Central memory CD8-positive, alpha-beta T cell (primary cell): ENCODE results near the gene MALSU1.

Source experiments
- ATAC-seq: fragments of 150-1000 bp; cut with Tn5 transposase; replicated peaks from 2 replicates; pipeline ENCODE4 v1.10.0; 2022; ENCODE audit warnings: mild to moderate bottlenecking, moderate FRiP score, moderate number of reproducible peaks; ENCODE audit not compliant: poor library complexity, severe bottlenecking; ENCODE audit errors: extremely low read depth
- DNase-seq, 2 donors: peaks; one replicate each; pipeline ENCODE4 v3.0.0; 2021; ENCODE audit warnings: low spot score in 2 of 2
- H3K27ac Mint-ChIP-seq: one replicate; pipeline ENCODE4 v1.8.0; 2022; ENCODE audit warnings: low read depth, mild to moderate bottlenecking, moderate library complexity, mixed read lengths
- H3K27me3 Mint-ChIP-seq: one replicate; pipeline ENCODE4 v1.8.0; 2022; ENCODE audit warnings: mixed read lengths
- H3K36me3 Mint-ChIP-seq: one replicate; pipeline ENCODE4 v1.8.0; 2022; ENCODE audit warnings: mild to moderate bottlenecking, moderate library complexity, mixed read lengths; ENCODE audit not compliant: insufficient read depth
- H3K4me1 Mint-ChIP-seq: one replicate; pipeline ENCODE4 v1.8.0; 2022; ENCODE audit warnings: mixed read lengths
- H3K4me3 Mint-ChIP-seq: one replicate; pipeline ENCODE4 v1.8.0; 2022; ENCODE audit warnings: mild to moderate bottlenecking, moderate library complexity, mixed read lengths
- H3K9me3 Mint-ChIP-seq: one replicate; pipeline ENCODE4 v1.8.0; 2022; ENCODE audit warnings: mixed read lengths

MALSU1 gene

DNA sequence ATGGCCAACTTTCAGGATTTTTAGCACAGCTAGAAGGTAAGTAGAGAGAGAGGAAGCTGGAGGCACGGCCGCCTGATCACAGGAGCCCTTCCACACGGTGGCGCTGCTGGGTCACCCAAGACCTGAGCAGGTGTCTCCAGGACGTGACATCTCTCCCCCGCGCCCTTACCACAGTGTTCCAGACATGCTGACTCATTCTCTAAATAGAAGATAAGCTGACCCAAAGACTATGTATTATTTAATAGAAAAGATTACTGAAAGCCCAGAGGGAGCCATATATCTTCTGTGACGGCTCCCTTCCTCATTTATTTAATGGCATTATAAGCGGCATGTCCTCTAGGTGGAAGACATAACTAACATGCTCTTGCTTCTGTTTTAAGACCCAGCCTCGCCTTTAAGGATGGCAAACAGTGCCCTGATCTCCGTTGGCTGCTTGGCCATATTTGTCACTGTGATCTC lies 26.0 kb upstream of the MALSU1 start:
- peaks cover 9% of the 10 kb centered on the region for H3K4me1 Mint-ChIP-seq
- H3K27me3 Mint-ChIP-seq = no peaks in the 10 kb centered on the region
- H3K36me3 Mint-ChIP-seq = no peaks in the 10 kb centered on the region
- no peak overlapping the region for H3K4me3 Mint-ChIP-seq
- DNase-seq = peak; percentile 76 to 82
- ATAC-seq = peak; percentile 96
- no peak overlapping the region for H3K27ac Mint-ChIP-seq
- H3K9me3 Mint-ChIP-seq = no peaks in the 10 kb centered on the region

DNA sequence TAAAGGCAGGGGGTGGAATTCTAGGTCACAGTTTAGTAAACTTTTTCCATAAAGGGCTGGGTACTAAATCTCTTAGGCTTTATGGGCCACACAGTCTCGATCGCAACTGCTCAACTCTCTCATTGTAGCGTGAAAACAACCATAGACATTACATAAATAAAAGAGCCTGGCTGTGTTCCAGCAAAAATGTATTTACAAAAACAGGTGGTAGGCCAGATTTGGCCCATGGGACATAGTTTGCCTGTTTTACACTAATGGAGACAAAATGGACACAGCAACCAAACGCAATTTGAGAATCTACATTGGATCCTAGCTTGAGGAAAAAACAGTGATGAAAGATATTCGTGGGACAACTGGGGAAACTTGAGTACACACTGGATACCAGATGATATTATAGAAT lies 23.2 kb upstream of the MALSU1 start:
- no peak overlapping the region for H3K4me3 Mint-ChIP-seq
- DNase-seq (no peak), ATAC-seq (no peak)
- peaks cover 9% of the 10 kb centered on the region for H3K4me1 Mint-ChIP-seq
- no peaks in the 10 kb centered on the region for H3K36me3 Mint-ChIP-seq
- no peaks in the 10 kb centered on the region for H3K27me3 Mint-ChIP-seq
- H3K9me3 Mint-ChIP-seq = no peaks in the 10 kb centered on the region
- H3K27ac Mint-ChIP-seq = no peak overlapping the region

GRCh38 chr7:23276376-23276775 lies 22.8 kb upstream of the MALSU1 start:
- no peaks in the 10 kb centered on the region for H3K36me3 Mint-ChIP-seq
- no peaks in the 10 kb centered on the region for H3K9me3 Mint-ChIP-seq
- DNase-seq (no peak), ATAC-seq (no peak)
- H3K4me1 Mint-ChIP-seq = peaks cover 9% of the 10 kb centered on the region
- H3K4me3 Mint-ChIP-seq = no peak overlapping the region
- H3K27ac Mint-ChIP-seq = no peak overlapping the region
- no peaks in the 10 kb centered on the region for H3K27me3 Mint-ChIP-seq

GRCh38 chr7:23276947-23277346 lies 22.2 kb upstream of the MALSU1 start:
- DNase-seq = no peak
- H3K27ac Mint-ChIP-seq = no peak overlapping the region
- H3K9me3 Mint-ChIP-seq = no peaks in the 10 kb centered on the region
- H3K4me1 Mint-ChIP-seq = peaks cover 9% of the 10 kb centered on the region
- no peaks in the 10 kb centered on the region for H3K27me3 Mint-ChIP-seq
- H3K36me3 Mint-ChIP-seq = no peaks in the 10 kb centered on the region
- no peak overlapping the region for H3K4me3 Mint-ChIP-seq
- no peak for ATAC-seq

DNA sequence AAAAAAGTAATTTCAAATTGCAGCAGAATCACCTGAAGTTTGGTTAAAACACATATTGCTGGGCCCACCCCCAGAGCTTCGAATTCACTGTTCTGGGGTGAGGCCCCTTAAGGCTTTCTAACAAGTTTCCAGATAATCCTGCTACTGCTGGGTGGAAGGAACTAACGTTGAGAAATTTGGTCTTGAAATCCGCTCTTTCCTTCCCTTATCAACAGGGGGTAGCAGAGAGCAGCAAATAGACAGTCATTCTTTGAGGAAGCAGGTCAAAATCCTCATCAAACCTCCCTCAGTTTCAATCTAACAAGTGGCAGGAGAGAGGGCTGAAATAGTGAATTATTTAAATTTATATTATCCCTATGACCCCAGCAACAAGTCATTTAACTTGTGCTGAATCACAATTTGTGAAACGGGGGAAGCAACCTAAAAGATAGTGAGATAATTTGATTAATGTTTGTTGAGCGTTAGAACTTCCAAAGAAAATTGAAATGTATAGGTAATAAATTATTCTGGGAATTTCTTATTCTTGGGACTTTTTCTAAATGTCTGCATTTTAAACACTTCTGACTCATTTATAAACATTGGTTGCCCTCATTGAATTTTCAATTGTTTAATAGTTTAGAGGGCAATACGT lies 21.7 kb upstream of the MALSU1 start:
- Mint-ChIP-seq H3K27me3 (no peaks in the 10 kb centered on the region), H3K9me3 (no peaks in the 10 kb centered on the region), H3K27ac (no peak overlapping the region), H3K4me3 (no peak overlapping the region), H3K4me1 (peaks cover 9% of the 10 kb centered on the region), H3K36me3 (no peaks in the 10 kb centered on the region)
- ATAC-seq = no peak
- DNase-seq = peak in 1 of 2 donors; percentile 14

GRCh38 chr7:23279819-23280525 lies 19.2 kb upstream of the MALSU1 start:
- no peaks in the 10 kb centered on the region for H3K4me1 Mint-ChIP-seq
- DNase-seq (no peak), ATAC-seq (no peak)
- no peak overlapping the region for H3K4me3 Mint-ChIP-seq
- no peaks in the 10 kb centered on the region for H3K36me3 Mint-ChIP-seq
- H3K27me3 Mint-ChIP-seq = no peaks in the 10 kb centered on the region
- H3K27ac Mint-ChIP-seq = no peak overlapping the region
- no peaks in the 10 kb centered on the region for H3K9me3 Mint-ChIP-seq

DNA sequence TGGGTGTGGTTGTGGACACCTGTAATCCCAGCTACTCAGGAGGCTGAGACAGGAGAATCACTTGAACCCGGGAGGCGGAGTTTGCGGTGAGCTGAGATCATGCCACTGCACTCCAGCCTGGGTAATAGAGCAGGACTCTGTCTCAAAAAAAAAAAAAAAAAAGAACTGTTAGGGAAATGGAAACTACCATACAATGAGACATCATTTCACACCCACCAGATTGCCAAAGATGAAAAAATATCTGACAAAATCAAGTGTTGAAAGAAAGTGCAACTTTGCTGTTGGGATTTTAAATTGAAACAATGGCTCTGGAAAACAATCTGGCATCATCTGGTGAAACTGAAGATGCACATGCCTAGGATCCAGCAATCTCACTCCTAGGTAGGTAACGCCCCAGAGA lies 16.1 kb upstream of the MALSU1 start:
- no peaks in the 10 kb centered on the region for H3K27me3 Mint-ChIP-seq
- H3K36me3 Mint-ChIP-seq = no peaks in the 10 kb centered on the region
- ATAC-seq (no peak), DNase-seq (no peak)
- peaks cover 7% of the 10 kb centered on the region for H3K4me1 Mint-ChIP-seq
- no peak overlapping the region for H3K27ac Mint-ChIP-seq
- H3K9me3 Mint-ChIP-seq = no peaks in the 10 kb centered on the region
- H3K4me3 Mint-ChIP-seq = no peak overlapping the region

- H3K9me3 Mint-ChIP-seq = no peaks in the 10 kb centered on the region
- DNase-seq = no peak
- H3K27ac Mint-ChIP-seq = no peak overlapping the region
- no peak overlapping the region for H3K4me3 Mint-ChIP-seq
- peaks cover 10% of the 10 kb centered on the region for H3K4me1 Mint-ChIP-seq
- H3K36me3 Mint-ChIP-seq = no peaks in the 10 kb centered on the region
- ATAC-seq = no peak
- H3K27me3 Mint-ChIP-seq = no peaks in the 10 kb centered on the region
Observed at GRCh38 chr7:23284871-23285270, 14.3 kb upstream of the MALSU1 start.

DNA sequence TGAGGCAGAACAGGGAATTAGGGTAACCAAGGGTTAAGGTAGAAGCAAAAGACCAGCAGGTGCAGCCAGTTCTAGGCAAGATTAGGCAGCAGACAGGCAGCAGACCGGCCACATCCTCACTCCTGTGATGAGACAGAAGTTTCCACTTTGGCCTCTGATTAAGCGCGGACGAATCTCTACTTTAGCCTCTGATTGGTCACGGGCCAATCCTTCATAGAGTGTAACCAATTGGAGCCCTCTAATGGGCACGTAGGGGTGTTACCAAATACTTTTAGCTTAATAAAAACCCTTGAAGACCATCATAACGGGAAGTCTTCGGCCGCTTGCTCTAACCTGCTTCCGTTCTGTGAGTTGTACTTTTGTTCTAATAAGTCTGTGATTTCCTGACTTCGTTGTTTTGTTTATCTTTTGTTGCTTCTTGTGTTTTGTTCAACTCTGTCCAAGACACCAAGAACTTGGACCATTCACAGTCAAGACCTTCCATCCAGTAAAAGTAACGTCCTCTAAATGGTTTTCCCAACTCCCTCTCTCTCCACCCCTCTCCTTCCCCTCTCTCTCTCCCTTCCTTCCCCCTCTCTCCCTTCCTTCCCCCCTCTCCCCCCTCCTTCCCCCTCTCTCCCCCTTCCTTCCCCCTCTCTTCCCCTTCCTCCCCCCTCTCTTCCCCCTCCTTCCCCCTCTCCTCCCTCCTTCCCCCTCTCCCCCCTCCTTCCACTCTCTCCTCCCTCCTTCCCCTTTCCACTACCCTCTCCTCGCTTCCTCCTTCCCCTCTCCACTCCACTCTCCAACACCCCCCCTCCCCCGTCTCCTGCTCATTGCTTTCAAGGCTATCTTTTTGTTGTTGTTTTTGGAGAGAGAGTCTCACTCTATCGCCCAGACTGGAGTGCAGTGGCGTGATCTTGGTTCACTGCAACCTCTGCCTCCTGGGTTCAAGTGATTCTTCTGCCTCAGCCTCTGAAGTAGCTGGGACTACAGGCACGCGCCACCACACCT lies 13.2 kb upstream of the MALSU1 start:
- Mint-ChIP-seq H3K4me1 (peaks cover 10% of the 10 kb centered on the region), H3K4me3 (no peak overlapping the region), H3K27ac (no peak overlapping the region), H3K27me3 (no peaks in the 10 kb centered on the region), H3K9me3 (no peaks in the 10 kb centered on the region), H3K36me3 (no peaks in the 10 kb centered on the region)
- DNase-seq = no peak
- ATAC-seq = no peak

DNA sequence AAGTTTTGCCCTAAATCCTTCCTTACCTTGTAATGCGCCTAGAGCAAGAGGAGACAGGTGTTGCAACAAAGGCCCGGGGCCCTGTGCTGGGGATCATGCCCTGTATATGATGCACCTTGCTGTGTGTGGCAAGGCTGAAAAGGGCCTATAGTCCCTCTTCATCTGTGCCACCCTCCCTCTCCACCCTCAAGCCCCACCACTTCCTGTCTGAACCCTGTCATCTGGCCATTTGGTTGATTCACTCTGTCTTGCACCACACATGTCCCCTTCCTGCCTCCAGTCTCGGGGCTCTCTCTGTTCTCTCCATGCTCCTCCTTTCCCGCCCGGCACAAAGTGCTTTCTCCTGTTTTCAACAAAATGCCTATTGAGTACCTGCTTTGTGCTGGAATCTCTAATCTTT lies 11.5 kb upstream of the MALSU1 start:
- Mint-ChIP-seq H3K36me3 (no peaks in the 10 kb centered on the region), H3K4me1 (peaks cover 10% of the 10 kb centered on the region), H3K4me3 (no peak overlapping the region), H3K27me3 (no peaks in the 10 kb centered on the region), H3K9me3 (no peaks in the 10 kb centered on the region), H3K27ac (no peak overlapping the region)
- ATAC-seq (no peak), DNase-seq (no peak)

GRCh38 chr7:23290993-23291392 lies 8.1 kb upstream of the MALSU1 start:
- Mint-ChIP-seq H3K4me3 (no peak overlapping the region), H3K4me1 (peaks cover 10% of the 10 kb centered on the region), H3K27ac (no peak overlapping the region), H3K36me3 (no peaks in the 10 kb centered on the region), H3K27me3 (no peaks in the 10 kb centered on the region), H3K9me3 (no peaks in the 10 kb centered on the region)
- ATAC-seq (no peak), DNase-seq (no peak)

- Mint-ChIP-seq H3K27ac (no peak overlapping the region), H3K27me3 (no peaks in the 10 kb centered on the region), H3K4me1 (peaks cover 10% of the 10 kb centered on the region), H3K9me3 (no peaks in the 10 kb centered on the region), H3K36me3 (no peaks in the 10 kb centered on the region), H3K4me3 (no peak overlapping the region)
- ATAC-seq (no peak), DNase-seq (no peak)
Observed at GRCh38 chr7:23291957-23292560, 7.1 kb upstream of the MALSU1 start.
